Measurements from ENCODE around the gene ARHGAP42.

DNA sequence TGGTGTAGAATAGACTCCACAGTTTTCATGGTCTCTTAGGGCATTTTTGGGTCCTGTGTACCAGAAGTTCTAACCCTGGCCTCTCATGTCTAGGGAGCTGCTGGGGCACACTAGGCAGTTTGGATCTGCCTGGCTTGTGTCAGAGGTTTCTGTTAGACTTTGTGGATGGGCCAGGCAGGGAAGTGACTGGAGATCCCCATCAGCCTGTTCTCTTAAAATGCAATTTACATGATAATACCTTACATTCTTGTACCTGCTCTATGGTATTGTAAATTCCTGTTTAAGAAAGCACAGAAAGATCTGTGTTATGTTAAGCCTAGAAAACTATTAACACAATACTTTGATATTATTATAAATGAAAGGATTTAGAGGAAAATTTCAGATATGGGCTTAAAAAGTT is 104.0 kb downstream of the ARHGAP42 start:
- TF ChIP-seq, protein P1, sequence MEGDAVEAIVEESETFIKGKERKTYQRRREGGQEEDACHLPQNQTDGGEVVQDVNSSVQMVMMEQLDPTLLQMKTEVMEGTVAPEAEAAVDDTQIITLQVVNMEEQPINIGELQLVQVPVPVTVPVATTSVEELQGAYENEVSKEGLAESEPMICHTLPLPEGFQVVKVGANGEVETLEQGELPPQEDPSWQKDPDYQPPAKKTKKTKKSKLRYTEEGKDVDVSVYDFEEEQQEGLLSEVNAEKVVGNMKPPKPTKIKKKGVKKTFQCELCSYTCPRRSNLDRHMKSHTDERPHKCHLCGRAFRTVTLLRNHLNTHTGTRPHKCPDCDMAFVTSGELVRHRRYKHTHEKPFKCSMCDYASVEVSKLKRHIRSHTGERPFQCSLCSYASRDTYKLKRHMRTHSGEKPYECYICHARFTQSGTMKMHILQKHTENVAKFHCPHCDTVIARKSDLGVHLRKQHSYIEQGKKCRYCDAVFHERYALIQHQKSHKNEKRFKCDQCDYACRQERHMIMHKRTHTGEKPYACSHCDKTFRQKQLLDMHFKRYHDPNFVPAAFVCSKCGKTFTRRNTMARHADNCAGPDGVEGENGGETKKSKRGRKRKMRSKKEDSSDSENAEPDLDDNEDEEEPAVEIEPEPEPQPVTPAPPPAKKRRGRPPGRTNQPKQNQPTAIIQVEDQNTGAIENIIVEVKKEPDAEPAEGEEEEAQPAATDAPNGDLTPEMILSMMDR (IDR thresholded peaks at IDR 0.05): no peak
- TF ChIP-seq POLR2A (IDR thresholded peaks at IDR 0.05): no peak

Measured in adrenal gland (tissue), 5 donors.